Suprapubic skin (tissue), 4 donors: ENCODE measurements around the gene NTHL1.

Experiments used
- EP300 ChIP-seq: sonication (generic); formaldehyde crosslinking; IDR thresholded peaks from one replicate; pipeline ENCODE4 v1.6.1; 2017; ENCODE audit warnings: antibody characterized with exemption
- POLR2AphosphoS5 ChIP-seq, 3 donors: sonication (generic); formaldehyde crosslinking; IDR thresholded peaks; one replicate each; pipeline ENCODE4 v1.6.1; 2017; ENCODE audit warnings: antibody characterized with exemption in 3 of 3

- no peak for TF ChIP-seq EP300
- TF ChIP-seq POLR2AphosphoS5 (IDR thresholded peaks at IDR 0.05), result no peak
Measured at GRCh38 chr16:2096853-2097595, 49.4 kb upstream of the NTHL1 start.
